NCI-H446 treated with DMSO at 0.1 percent for 48 hours (cell line): ENCODE data around the gene FLYWCH2.
A peak's percentile ranks its signal among the peaks of the same experiment; 100 is the strongest.

Source experiments
- DNase-seq: peaks from one replicate; lab custom pipeline; 2025; lab: John Stamatoyannopoulos, UW

The FLYWCH2 gene, protein sequence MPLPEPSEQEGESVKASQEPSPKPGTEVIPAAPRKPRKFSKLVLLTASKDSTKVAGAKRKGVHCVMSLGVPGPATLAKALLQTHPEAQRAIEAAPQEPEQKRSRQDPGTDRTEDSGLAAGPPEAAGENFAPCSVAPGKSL

DNA sequence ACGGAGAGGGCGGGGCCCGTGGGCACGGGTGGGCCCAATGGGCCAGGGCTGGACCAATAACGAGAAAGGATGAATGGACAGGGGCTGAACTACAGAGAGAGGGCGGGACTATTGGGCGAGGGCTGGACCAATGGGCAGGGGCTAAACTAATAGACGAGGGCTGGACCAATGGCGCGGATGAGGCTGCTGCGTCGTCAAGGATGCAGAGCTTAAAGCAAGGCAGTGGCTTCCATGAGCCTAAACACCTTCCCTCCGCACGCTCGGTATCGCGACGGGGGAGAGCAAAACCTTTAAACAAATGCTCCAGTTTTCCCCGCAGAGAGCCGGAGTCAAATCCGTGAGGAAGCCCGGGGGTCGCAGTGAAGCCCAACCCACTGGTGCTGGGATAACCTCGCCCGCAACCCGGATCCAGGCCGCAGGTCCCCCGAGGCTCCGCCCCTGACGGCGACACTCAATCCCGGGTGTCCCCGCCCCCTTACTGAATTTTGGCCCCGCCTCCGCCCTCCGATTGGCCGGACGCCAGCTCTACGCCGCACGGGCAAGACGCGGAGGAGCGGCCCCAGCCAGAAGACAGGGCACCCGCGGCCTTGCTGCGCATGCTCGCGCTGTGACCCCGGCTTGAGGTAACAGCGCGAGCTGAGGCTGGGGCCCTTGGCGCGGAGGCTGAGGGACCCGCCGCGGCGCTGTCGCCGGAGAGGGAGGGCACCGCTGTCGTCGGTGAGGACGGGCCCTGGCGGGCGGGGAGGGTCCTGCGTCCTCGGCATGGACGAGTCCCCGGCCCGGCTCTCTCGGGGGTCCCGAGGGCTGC, at the start of gene FLYWCH2:
Gene FLYWCH2 (plus strand): TSS at position 566 of the 808 bp plus-strand sequence. CDS start 13,235 bp downstream, outside the sequence.
- peak; percentile 96 for DNase-seq

DNA sequence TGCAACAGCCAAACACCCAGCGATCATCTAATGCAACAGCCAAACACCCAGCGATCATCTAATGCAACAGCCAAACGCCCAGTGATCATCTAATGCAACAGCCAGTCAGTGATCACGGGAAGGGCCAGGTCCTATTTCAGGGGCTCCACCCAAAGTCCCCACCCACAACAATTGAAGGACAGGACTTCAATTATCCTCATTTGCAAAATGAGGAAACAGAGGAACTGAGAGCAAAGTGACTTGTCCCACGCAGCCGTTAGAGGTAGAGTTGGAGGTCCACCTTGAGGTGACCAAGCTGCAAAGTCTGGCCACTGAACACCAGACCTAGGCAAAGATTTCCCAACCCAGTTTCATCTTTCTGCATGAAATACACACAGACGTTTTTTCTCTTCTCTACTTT, 49.2 kb upstream of the FLYWCH2 start:
- no peak for DNase-seq

DNA sequence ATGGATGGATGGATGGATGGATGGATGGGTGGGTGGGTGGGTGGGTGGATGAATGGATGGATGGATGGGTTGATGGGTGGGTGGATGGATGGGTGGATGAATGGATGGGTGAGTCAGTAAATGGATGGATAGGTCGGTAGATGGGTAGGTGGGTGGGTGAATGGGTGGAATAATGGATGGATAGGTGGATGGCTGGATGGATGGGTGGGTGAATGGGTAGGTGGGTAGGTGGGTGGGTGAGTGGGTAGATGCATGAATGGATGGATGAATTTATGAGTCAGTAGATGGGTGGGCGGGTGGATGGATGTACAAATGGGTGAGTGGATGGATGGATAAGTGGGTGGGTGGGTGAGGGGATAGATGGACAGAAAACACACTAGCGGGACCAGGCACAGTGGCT, 48.0 kb upstream of the FLYWCH2 start:
- no peak for DNase-seq

DNA sequence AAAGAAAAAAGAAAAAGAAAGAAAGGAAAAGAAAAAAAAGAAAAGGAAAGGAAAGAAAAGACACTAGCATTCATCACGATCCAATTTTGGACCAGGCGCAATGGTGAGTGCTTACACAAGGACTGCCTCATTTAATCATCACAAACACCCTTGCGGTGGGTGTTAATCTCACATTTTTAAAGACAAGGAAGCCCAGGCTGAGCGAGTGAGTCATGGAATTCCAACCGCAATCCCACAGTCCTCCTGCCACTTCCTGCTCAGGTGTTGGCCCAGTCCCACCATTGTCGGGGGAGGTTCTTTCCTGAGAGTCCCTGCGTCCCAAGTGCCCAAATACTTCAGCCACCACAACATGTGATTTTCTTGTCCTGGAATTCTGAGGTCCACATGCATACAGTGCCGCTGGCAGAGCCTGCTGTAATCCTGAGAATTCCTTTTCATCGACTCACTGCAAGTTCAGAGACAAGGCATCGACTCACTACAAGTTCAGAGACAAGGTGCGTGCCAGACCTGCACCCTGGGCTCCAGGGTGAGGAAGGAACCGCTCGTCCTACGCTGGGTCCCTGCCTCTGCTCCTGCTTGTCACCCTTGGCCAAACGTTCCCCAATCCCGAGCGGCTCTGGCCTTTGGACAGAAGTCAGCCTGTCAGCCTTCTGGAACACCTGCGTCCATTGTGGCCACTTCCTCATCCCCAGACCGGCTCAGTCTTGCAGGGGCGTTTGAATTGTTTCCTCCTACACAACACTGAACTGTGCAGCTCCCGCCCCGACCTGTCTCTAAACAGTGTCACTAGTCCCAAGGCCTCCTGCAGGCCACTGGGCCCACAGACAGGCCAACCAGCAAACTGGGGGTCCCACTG, 47.1 kb upstream of the FLYWCH2 start:
- no peak for DNase-seq

DNA sequence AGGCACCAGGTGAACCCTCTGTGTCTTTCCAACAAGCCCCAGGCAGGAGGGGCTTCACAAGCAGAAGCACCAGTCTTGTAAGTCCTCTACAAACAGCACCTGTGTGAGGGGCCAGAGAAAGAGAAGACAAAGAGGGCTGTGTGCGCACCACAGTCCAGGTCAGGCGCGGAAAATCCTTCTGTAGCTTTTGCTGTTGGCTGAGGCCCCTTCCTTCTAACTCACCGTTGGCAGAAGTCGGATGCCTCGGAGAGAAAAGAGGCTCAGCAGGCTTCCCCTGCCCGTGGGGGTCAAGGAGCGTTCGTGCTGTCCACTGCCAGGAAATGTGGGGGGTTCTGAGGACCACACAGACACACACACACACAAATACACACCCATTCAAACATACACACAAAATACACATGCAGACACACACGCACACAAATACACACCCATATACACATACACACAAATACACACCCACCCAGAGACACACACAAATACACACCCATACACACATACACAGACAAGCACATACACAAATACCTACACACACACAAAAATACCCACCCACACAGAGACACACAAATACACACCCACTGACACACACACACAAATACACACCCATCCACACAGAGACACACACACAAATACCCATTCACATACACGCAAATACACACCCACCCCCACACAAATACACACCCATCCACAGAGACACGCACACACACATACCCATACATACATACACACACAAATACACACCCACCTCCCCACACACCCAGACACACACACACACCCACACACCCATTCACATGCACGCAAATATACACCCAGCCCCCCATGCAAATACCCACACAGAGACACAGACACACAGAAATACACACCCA, 46.1 kb upstream of the FLYWCH2 start:
- DNase-seq = no peak

DNA sequence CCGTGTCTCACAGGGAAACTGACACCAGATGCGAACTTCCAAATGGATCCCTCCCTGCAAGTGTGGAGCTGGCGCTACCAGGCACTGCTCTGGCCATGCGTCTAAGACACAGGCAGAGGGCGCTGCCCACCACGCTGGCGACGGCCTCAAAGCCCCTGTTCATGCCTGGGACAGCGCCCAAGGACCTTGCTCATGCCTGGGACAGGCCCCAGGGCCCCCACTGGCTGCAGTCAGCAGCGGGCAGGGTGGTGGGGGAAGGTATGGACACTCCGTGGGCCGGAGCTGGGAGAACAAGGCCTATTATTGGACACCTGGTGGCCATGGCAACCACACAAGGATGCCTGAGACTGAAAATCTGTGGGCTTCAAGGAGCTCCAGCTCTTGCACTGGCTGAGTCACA, 44.1 kb upstream of the FLYWCH2 start:
- peak; percentile 10 for DNase-seq

DNA sequence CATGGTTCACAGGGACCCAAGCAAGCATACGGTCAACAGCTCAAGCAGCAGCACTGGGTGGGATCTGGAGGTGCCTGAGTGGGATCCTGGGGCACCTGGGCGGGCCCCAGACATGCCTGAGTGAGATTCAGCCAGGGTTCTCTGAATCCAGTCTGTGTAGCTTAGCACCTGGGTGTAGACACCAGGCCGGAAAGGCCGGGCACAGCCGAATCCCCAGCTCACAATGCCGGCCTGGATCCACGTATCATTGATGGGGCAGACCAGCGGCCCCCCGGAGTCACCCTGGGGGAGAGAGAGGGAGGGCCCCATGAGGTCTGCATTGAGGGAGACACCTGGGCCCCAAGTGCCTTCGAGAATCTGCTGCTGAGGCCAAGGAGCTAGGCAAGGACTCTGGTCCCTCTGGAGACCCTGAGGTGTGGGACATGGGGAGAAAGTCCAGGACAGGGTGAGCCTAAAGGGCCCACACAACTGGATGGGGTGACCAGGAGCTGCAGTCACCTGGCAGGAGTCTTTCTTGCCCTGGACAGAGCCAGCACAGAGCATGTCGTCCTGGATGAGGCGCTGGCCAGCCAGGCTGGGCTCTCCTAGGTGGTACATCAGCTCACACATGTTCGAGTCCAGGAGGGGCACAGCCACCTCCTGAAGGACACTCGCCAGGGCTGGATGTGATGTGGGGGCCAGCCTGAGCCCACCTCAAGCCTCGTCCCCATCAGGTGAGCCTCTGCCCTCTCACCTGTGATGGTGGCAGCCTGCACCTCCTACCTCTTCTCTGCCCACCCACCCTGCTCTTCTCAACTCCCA, 43.2 kb upstream of the FLYWCH2 start:
- DNase-seq = no peak

DNA sequence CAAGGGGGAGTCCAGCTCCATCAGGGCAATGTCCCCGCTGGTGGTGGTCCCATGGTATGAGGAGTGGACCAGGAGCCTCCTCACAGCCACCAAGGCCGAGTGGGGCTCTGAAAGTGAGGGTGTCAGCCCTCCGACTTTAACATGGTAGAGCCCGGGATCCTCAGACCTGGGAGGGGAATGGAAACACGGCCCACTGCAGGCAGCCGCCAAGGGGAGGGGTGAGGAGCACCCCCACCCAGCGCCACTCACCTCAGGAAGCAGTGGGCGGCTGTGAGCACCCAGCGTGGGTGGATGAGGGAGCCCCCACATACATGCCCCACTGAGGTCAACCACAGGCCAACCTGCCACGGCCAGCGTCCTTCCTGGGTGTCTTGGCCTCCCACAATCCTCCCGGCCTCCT, 42.1 kb upstream of the FLYWCH2 start:
- DNase-seq = no peak

DNA sequence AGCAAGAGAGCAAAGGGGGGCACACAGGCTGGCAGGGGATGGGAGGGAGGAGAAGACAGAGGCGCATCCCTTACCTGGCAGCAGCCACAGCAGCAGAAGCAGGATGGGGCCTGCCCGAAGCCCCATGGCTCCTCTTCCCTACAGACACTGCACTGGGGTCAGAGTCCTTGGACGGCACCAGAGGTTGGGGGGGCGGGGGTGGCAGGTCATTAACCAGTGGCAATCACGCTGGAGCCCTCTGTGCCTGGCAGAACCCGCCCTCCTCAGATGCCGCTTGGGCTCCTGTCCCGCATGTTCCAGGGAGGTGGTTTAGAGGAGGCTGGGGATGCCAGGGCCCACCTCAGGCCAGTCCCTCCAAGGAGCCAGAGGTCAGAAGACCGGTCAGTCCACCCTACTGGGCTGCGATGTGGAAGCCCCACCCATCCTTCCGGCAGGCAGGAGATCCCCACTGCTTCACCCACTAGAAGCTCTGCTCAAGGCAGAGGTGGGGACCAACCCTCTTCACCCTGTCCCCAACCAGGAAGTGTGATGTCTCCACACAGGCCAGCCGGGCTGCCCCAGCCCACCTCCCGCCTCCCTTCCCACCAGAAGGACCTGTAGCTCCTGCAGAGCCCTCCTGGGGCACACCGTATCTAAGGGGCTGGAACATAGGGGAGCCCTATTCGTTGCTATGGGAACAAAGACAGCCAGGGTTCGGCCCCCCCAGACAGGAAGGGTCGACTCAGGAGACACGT, 41.2 kb upstream of the FLYWCH2 start:
- no peak for DNase-seq

DNA sequence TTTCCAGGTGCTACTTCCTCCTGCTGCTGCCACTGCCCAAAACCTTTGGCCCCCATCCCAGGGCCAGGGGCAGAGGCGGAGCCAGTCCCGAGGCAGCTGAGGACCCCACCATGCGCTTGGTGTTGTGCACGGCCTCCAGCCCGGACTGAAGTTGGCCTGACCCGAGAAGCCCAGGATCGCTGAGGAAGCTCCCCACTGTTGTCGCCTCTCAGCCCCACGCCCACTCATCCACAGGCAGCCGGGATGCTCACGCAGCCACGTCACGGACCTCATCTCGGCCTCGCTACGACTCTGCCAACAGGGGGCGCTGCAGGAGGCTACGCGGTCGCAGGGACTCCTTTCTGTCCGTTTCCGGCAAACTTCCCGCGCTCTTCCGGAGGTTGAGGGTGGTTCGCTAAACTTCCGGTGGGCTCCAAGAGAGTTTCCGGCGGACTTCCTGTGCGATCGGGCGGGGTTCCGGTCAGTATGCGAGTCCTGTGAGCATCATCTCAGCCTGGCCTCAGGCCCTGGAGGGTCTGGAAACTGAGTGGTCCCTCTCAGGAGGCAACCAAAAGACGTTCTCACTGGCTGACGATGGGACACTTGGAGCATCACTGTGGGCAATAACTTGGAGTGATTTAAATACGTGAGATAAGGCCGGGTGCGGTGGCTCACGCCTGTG, 40.5 kb upstream of the FLYWCH2 start:
- DNase-seq = no peak

DNA sequence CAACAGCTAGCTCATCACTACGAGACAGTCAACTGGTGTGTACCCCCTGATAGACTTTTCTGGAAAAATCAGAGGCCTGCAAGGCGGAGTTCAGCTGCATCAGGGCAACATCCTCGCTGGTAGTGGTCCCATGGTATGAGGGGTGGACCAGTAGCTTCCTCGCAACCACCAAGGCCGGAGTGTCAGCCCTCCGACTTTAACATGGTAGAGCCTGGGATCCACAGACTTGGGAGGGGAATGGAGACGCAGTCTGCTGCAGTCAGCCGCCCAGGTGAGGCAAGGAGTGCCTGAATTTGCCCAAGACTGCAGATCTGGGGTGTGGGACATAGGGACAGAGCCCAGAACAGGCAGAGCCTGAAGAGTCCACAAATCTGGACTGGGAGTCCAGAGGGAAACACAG, 39.5 kb upstream of the FLYWCH2 start:
- DNase-seq = no peak

DNA sequence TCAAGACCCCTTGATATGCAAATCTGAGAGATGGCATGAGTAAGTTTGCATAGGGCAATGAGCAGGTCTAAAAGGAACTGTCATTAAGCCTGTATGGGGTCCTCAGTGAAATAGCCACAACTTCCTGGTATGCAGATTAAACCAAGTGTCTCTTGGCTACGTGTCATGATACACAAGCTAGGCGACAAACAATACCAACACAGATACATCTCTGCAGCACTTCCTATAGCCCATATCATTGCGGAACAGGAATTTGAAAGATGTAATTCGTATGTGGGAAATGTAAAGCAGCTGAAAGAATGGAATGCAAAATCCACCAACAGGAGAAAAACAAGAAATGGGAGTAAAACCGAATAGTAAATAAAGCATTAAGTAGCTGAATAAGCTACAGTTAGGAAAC, 37.9 kb upstream of the FLYWCH2 start:
- DNase-seq = no peak

DNA sequence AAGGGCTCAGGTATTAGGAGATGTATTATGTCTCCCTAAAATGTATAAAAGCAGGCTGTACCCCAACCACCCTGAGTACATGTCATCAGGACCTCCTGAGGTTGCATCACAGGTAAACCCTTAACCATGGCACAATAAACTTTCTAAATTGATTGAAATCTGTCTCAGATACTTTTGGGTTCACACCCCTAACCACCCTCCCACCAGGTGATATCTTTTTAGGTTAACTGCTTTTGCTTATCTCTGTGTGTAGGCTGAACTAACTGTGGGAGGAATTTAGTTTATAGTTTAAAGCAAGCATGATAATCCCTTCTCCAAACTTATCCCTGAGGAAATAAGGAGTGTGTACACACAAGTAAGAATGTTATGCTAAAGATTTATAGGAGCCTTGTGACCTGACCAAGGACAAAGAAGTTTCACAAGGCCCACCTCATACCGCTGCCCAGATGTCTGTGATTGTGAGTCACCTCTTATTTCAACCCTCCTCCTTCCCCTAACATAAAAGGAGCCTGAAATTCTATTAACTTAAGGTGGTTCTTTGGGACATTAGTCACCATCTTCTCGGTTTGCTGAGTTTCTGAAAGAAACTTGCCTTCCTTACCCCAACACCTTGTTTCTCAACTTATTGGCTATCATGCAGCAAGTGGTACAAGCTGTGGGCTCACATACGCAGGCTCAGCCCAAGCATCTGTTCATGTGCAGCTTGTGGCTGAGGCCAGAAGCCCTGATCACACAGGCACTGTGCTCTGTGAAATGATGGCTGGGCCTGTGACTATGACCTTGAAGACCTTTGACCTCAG, 36.3 kb upstream of the FLYWCH2 start:
- no peak for DNase-seq

DNA sequence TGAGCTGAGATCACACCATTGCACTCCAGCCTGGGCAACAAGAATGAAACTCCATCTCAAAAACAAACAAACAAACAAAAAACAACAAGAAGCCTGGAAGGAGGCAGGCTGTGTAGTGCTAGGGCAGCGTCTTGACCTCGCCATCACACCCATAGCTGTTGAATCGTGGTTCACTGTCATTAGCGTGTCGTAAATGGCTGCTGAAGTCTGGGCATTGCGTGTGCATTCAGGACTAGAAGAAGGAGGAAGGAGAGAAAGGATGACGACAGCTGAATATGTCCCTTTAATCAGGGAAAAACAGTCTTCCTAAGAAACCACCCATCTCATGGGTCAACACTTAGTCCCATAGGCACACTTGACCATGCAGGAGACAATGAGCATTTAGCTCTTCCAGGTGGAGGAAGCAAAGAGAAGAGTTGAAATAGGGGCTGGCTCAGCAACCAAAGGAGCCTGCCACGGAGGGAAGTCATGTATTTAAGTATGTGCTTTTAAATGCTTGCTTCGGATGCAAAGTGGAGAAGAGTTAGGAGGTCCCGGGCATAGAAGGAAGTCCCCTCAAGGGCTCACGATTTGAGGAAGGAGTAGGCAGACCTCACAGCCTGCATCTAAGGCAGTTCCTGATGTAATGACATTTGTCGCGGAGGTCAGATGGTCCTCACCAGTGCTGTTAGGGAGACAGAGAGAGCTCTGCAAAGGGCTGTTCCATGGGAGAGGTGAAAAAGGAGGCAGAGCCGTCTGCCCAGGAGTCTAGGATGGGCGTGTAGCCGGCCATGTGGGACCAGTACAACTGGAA, 33.9 kb upstream of the FLYWCH2 start:
- DNase-seq = no peak

DNA sequence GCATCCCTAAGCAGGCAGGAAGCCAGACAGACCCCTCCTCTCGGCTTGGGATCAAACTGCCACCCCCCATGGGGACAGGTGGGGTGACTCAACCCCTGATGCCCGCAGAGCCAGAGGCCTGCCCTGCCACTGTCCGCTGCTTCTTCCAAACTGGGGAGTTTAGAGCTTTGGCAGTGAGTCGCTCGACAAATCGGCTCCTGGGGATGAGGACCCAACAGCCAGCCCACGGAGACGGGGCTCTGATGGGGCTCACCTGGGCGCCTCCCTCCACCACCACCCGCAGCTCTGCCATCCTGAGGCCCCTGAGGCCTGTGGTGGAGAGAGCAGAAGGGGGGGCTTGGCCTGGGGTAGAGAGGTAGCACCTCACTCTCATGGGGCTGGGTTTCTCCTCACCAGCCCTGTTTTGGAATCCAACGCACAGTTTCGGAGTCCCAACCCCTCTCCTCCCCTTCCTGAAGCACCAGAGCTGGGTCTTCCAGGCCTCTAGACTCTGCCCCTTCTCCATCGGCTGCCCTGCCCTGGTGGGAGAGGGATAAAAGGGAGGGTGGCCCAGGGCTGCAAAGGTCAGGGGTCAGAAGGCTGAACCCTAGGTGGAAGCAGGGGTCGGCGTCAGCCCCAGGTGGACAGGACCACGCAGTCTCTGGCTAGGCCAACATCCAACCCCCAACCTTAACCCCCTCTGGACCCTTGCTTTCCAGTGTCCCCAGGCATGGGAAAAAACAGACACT, 30.8 kb upstream of the FLYWCH2 start:
- no peak for DNase-seq

DNA sequence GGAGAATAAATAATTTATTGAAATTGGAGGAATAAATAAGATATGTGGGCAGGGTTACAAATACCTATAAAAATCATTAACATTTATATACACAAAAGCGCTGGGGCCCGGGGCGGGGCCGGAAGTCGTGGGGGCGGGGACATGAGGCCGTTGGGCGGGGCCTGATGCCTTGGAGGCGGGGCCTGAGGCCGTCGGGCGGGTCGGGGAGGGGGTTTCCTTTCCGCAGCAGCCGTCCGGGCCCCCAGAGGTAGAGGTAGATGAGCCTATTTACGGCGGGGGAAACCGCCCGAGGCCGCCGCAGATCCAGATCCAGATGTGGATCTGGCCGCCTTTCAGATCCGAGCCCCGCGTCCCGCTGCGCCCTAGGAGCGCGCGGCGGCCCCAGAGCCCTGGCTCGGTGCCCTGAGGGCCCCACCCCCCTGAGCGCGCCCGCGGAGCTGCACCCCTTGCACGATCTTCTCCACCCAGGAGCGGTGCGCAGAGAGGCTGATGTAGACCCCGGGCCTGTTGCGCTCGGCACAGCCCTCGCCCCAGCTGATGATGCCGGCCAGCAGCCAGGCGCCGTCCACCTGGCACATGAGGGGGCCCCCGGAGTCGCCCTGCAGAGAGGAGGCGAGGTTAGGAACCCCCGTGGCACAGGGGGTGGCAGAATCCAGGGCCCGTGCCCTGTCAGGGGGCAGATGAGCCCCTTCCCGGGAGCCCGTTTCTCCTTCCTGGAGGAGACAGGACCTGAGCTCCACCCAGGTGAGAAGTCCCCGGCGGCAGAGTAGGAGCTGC, 30.1 kb upstream of the FLYWCH2 start:
- no peak for DNase-seq
